A549 (cell line): Measurements from ENCODE around the gene TACR1. TPM values are rescaled to one million over a fixed set of nuclear protein-coding genes. Genes with fewer than 3 reads are reported as not detected.
A peak's percentile ranks its signal among the peaks of the same experiment; 100 is the strongest.
"Not testable (repeated sequence)": the region's sequence is repeated elsewhere in the genome, so short reads cannot be mapped to it uniquely, and the experiment has no call there.

Experiments used
- ATAC-seq, 2 experiments: fragments of 200-7000 bp in 1 of 2; fragments of >200 bp in 1 of 2; cut with Nextera tagmentation in 1 of 2; cut with Tn5 transposase in 1 of 2; 3 replicates each; pipeline versions ENCODE4 v1.8.0 to v1.9.1; 2018 to 2020; ENCODE audit warnings: mild to moderate bottlenecking in 1 of 2, moderate library complexity in 1 of 2
- CTCF ChIA-PET: fragments of 300-600 bp; sonication (Branson Sonifier 250); formaldehyde crosslinking; extraction: SDS; loops from one replicate; lab custom pipeline; 2021; ENCODE audit warnings: antibody characterized with exemption, inconsistent platforms; lab: Yijun Ruan, JAX
- POLR2A ChIA-PET: fragments of 350-600 bp; formaldehyde crosslinking; extraction: SDS; loops from one replicate; lab custom pipeline; 2021; ENCODE audit warnings: antibody characterized with exemption, inconsistent platforms; lab: Yijun Ruan, JAX
- DNase-seq, 2 experiments: peaks; one replicate each; pipeline versions ENCODE4 v3.0.0 to v3.0.0-alpha.2; 2011 to 2016; ENCODE audit warnings: low read depth in 1 of 2, low spot score in 1 of 2
- FAIRE-seq: peaks from 2 replicates; lab custom pipeline; 2011; peaks lifted over from hg19 to GRCh38; lab: Jason Lieb, UNC
- H3K27ac ChIP-seq, 2 experiments: fragments of >200 bp; sonication (Bioruptor Twin); formaldehyde crosslinking; 3 replicates each; pipeline ENCODE4 v1.5.1; 2016 to 2017
- H3K4me1 ChIP-seq: fragments of >200 bp; sonication (Bioruptor Twin); formaldehyde crosslinking; 3 replicates; pipeline ENCODE4 v1.6.1; 2016
- H3K4me2 ChIP-seq: fragments of >200 bp; sonication (Bioruptor Twin); formaldehyde crosslinking; 3 replicates; pipeline ENCODE4 v1.6.1; 2016
- H3K4me3 ChIP-seq: fragments of >200 bp; sonication (Bioruptor Twin); formaldehyde crosslinking; 3 replicates; pipeline ENCODE4 v1.5.1; 2016
- H3K9me3 ChIP-seq: fragments of >200 bp; sonication (Bioruptor Twin); formaldehyde crosslinking; 3 replicates; pipeline ENCODE4 v1.6.1; 2016
- BCL3 ChIP-seq: fragments of >200 bp; sonication (Bioruptor Twin); formaldehyde crosslinking; IDR thresholded peaks from 3 replicates; pipeline ENCODE4 v1.6.1; 2016
- CBX2 ChIP-seq: fragments of 200-600 bp; sonication (generic); IDR thresholded peaks from 2 replicates; pipeline ENCODE4 v1.6.1; 2016; ENCODE audit warnings: low read depth, mild to moderate bottlenecking, borderline replicate concordance
- CHD2 ChIP-seq: fragments of 150-350 bp; IDR thresholded peaks from 2 replicates; pipeline ENCODE4 v1.6.1; 2014; ENCODE audit warnings: low read length; ENCODE audit not compliant: partially characterized antibody
- E2F6 ChIP-seq: IDR thresholded peaks from 2 replicates; pipeline ENCODE4 v1.6.1; 2012; ENCODE audit warnings: low read depth, borderline replicate concordance
- EHF ChIP-seq: fragments of 250-450 bp; sonication (Bioruptor Pico); IDR thresholded peaks from 2 replicates; pipeline ENCODE4 v1.5.0; 2020; ENCODE audit warnings: mild to moderate bottlenecking
- ESRRA ChIP-seq: fragments of 150-350 bp; IDR thresholded peaks from 2 replicates; pipeline ENCODE4 v1.6.1; 2014; ENCODE audit warnings: mild to moderate bottlenecking, low read length, borderline replicate concordance
- FOSB ChIP-seq: fragments of 250-450 bp; sonication (Bioruptor Pico); IDR thresholded peaks from 2 replicates; pipeline ENCODE4 v1.5.0; 2020; ENCODE audit warnings: mild to moderate bottlenecking, moderate library complexity
- FOSL2 ChIP-seq, 2 experiments: fragments of 450-650 bp in 1 of 2; fragments of >200 bp in 1 of 2; sonication (Bioruptor Twin) in 1 of 2; formaldehyde crosslinking; IDR thresholded peaks; 2 replicates each; pipeline versions ENCODE4 v1.5.0 to v1.6.1; 2016 to 2020; ENCODE audit warnings: mild to moderate bottlenecking in 1 of 2, moderate library complexity in 1 of 2
- GATA3 ChIP-seq: IDR thresholded peaks from 2 replicates; pipeline ENCODE4 v1.6.1; 2012; ENCODE audit warnings: borderline replicate concordance
- HEYL ChIP-seq: fragments of 250-450 bp; sonication (Bioruptor Pico); IDR thresholded peaks from 2 replicates; pipeline ENCODE4 v1.8.0; 2021; ENCODE audit warnings: mild to moderate bottlenecking, moderate library complexity
- HOXB13 ChIP-seq: fragments of 250-450 bp; sonication (Bioruptor Pico); IDR thresholded peaks from 2 replicates; pipeline ENCODE4 v1.5.0; 2020; ENCODE audit warnings: low read depth, mild to moderate bottlenecking, moderate library complexity
- MAX ChIP-seq: IDR thresholded peaks from 2 replicates; pipeline ENCODE4 v1.6.1; 2012
- NPAS2 ChIP-seq: fragments of 250-450 bp; sonication (Bioruptor Pico); IDR thresholded peaks from 2 replicates; pipeline ENCODE4 v1.8.0; 2022; ENCODE audit warnings: mild to moderate bottlenecking, moderate library complexity, borderline replicate concordance
- RAD21 ChIP-seq, 2 experiments: fragments of >200 bp in 1 of 2; sonication (Bioruptor Twin) in 1 of 2; formaldehyde crosslinking in 1 of 2; IDR thresholded peaks in 1 of 2; conservative IDR thresholded peaks in 1 of 2; 2 replicates in 1 of 2; 3 replicates in 1 of 2; pipeline ENCODE4 v1.6.1; 2012 to 2018; ENCODE audit warnings: inconsistent platforms in 1 of 2
- SMC3 ChIP-seq: fragments of >200 bp; sonication (Bioruptor Twin); formaldehyde crosslinking; IDR thresholded peaks from 3 replicates; pipeline ENCODE4 v1.6.1; 2018; ENCODE audit warnings: inconsistent platforms
- TFCP2L1 ChIP-seq: fragments of 250-450 bp; sonication (Bioruptor Pico); IDR thresholded peaks from 2 replicates; pipeline ENCODE4 v1.5.0; 2021; ENCODE audit warnings: mild to moderate bottlenecking
- WGBS: methylation state at CpG from one replicate; pipeline ENCODE4 v1.1.6; 2017; ENCODE audit errors: missing lambda C conversion rate; 5-methylcytosine and 5-hydroxymethylcytosine counted together
- polyA minus RNA-seq: library from RNA; depleted of rRNA, polyadenylated mRNA; stranded (reverse); fragments of >200 nt; gene quantifications from 2 replicates; pipeline ENCODE4 v1.2.3, GENCODE V29; 2011; rRNA and poly(A)+ RNA removed
- polyA plus RNA-seq, 4 experiments: library from polyadenylated mRNA; depleted of rRNA in 3 of 4; stranded (reverse); fragments of >200 nt; fragmentation: RNase III in 1 of 4; extraction: RNeasy Plus Mini Kit Qiagen cat#74134 plus additional on column Dnase treatment in 1 of 4; gene quantifications; 2 replicates in 3 of 4; 3 replicates in 1 of 4; pipeline ENCODE4 v1.2.3, GENCODE V29; 2011 to 2017
- TF ChIP-seq, protein P1 (sequence below): fragments of >200 bp; sonication (Bioruptor Twin); formaldehyde crosslinking; IDR thresholded peaks from 3 replicates; pipeline ENCODE4 v1.5.1; 2016

The TACR1 gene
- 0.92 and 1.0 TPM in 2 replicates for polyA plus RNA-seq (2011; rRNA removed)
- 0.91 and 1.3 TPM in 2 replicates for polyA plus RNA-seq (2012; cell fraction: cytosol; rRNA removed)
- 0.78 and 1.1 TPM in 2 replicates for polyA plus RNA-seq (2012; cell fraction: nucleus; rRNA removed)
- 0.11 to 0.27 TPM (median 0.14 TPM) in 3 replicates for polyA plus RNA-seq (2017; fragmentation: RNase III; extraction: RNeasy Plus Mini Kit Qiagen cat#74134 plus additional on column Dnase treatment)
- 2.9 and 3.1 TPM in 2 replicates for polyA minus RNA-seq

DNA sequence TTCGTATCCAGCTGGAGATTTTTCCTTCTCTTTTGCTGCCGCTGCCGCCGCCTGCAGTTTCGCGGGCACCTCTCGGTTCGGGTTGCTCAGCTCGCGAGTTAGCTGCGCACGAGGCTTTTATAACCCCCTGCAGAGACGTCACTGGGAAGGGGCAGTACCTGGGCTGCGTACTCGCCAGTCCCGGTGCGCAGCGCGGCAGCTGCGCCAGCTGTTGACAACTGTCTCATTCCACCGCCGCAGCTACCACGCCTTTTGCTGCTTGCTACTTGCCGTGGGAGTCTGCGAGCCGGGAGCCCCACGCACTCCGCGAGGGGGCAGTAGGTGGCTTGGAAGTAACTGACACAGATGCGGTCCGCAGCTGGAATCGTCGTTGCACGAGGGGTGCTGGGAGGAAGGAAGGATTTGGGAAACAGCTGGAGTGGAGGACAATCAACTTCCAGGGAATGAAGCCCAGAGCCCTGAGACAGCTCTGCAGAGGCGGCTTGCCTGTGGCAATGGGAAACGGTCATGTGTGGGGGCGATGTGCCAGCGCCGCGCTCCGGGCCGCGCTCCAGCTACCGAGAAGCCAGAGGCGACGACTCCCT lies at the start of gene TACR1:
TSS of gene TACR1 (minus strand) at position 93 of the 584 bp plus-strand sequence. CDS start 586 bp downstream, outside the sequence.
- WGBS, result 3% methylated on average over 42 of the region's 46 CpGs
- CTCF ChIA-PET, result interaction anchor here (0.6 to 4.5 kb wide), 81 partner anchors 9 to 413 kb away, joined by 3 to 60 read pairs (median 4); no protein-coding TSS in a partner anchor
- POLR2A ChIA-PET, result interaction anchor here (1.1 kb wide), 1 partner anchor 206 kb away, joined by 5 read pairs; no protein-coding TSS in a partner anchor
- H3K9me3 ChIP-seq, result no peaks in the 10 kb centered on the region
- peak within 1 kb of the TSS; percentile 97 for H3K4me2 ChIP-seq
- peak within 1 kb of the TSS; percentile 4 to 59; a peak in 5 of 6 replicates for H3K27ac ChIP-seq
- ATAC-seq, result peak; percentile 83 to 87
- no peak for TF ChIP-seq CHD2
- TF ChIP-seq E2F6, result peak; percentile 52
- no peak for TF ChIP-seq TFCP2L1 (CRISPR knock-in tag)
- TF ChIP-seq GATA3, result no peak
- TF ChIP-seq EHF (CRISPR knock-in tag), result no peak
- TF ChIP-seq HOXB13 (CRISPR knock-in tag), result no peak
- no peak for TF ChIP-seq ESRRA
- TF ChIP-seq NPAS2 (CRISPR knock-in tag), result no peak
- no peak for TF ChIP-seq CBX2
- no peak for TF ChIP-seq HEYL (CRISPR knock-in tag)
- TF ChIP-seq MAX, result peak; percentile 85
- TF ChIP-seq, protein P1, sequence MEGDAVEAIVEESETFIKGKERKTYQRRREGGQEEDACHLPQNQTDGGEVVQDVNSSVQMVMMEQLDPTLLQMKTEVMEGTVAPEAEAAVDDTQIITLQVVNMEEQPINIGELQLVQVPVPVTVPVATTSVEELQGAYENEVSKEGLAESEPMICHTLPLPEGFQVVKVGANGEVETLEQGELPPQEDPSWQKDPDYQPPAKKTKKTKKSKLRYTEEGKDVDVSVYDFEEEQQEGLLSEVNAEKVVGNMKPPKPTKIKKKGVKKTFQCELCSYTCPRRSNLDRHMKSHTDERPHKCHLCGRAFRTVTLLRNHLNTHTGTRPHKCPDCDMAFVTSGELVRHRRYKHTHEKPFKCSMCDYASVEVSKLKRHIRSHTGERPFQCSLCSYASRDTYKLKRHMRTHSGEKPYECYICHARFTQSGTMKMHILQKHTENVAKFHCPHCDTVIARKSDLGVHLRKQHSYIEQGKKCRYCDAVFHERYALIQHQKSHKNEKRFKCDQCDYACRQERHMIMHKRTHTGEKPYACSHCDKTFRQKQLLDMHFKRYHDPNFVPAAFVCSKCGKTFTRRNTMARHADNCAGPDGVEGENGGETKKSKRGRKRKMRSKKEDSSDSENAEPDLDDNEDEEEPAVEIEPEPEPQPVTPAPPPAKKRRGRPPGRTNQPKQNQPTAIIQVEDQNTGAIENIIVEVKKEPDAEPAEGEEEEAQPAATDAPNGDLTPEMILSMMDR, result peak; percentile 77
- no peak for TF ChIP-seq FOSB (CRISPR knock-in tag)
- TF ChIP-seq RAD21 (conservative IDR thresholded peaks at IDR 0.05 in 1 of 2, IDR thresholded peaks at IDR 0.05 in 1 of 2), result peak; percentile 84 to 90
- TF ChIP-seq SMC3, result peak; percentile 94
- DNase-seq, result peak; percentile 62 to 86
- H3K4me1 ChIP-seq, result peaks cover 6% of the 10 kb centered on the region
- no peak for FAIRE-seq
- peak within 1 kb of the TSS; percentile 56 for H3K4me3 ChIP-seq

DNA sequence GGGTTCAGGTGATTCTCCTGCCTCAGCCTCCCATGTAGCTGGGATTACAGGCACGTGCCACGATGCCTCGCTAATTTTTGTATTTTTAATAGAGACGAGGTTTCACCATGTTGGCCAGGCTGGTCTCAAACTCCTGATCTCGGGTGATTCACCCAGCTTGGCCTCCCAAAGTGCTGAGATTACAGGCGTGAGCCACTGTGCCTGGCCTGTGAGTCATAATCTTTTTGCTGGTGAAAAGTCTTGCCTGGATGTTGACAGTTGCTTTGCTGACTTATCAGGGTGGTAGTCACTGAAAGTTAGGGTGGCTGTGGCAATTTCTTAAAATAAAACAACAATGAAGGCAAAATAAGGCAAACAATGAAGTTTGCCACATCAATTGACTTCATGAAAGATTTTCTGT lies 49.3 kb upstream of the TACR1 start:
- POLR2A ChIA-PET, H3K4me2 ChIP-seq, CTCF ChIA-PET, DNase-seq, ATAC-seq, FAIRE-seq, H3K4me3 ChIP-seq: not testable (repeated sequence)
- Histone ChIP-seq H3K4me1 (peaks cover 11% of the 10 kb centered on the region; the same call in 2 of the 3 replicates), H3K9me3 (peaks cover 38% of the 10 kb centered on the region), H3K27ac (peak overlapping the region in 1 of 2 experiments; percentile 47; a peak in 1 of 6 replicates)
- TF ChIP-seq FOSL2 (IDR thresholded peaks at IDR 0.05), result 0 out of 2 replicates have a peak, but pooled peaks have one; percentile 11
- TF ChIP-seq FOSL2 (CRISPR knock-in tag; IDR thresholded peaks at IDR 0.05), result peak; percentile 21; the same call in 1 of the 2 replicates
- 52% methylated on average over 6 of the region's 6 CpGs for WGBS

GRCh38 chr2:75246441-75247167 lies 47.3 kb upstream of the TACR1 start:
- WGBS, result 76% methylated on average over 7 of the region's 7 CpGs
- ChIA-PET CTCF (interaction anchor here (0.7 to 2.2 kb wide), 3 partner anchors 14 to 58 kb away, joined by 3 to 7 read pairs (median 4); partner anchors contain the start of gene TACR1), POLR2A (no interaction called here)
- 0 out of 3 replicates have a peak, but pooled peaks cover 3% of the 10 kb centered on the region for H3K4me1 ChIP-seq
- H3K27ac ChIP-seq, result no peak overlapping the region
- FAIRE-seq (peak; percentile 56), ATAC-seq (no peak), DNase-seq (no peak)
- H3K9me3 ChIP-seq, result peaks cover 58% of the 10 kb centered on the region
- TF ChIP-seq BCL3, result 0 out of 3 replicates have a peak, but pooled peaks have one; percentile 21
- TF ChIP-seq E2F6, result no peak
- no peak overlapping the region for H3K4me3 ChIP-seq
- H3K4me2 ChIP-seq, result no peak overlapping the region
